GM23248 (cell line): ENCODE data around the gene SEZ6.

Source experiments
- EZH2 ChIP-seq: fragments of 200-600 bp; sonication (generic); IDR thresholded peaks from 2 replicates; pipeline ENCODE4 v1.6.1; 2018; ENCODE audit warnings: antibody characterized with exemption, mild to moderate bottlenecking; ENCODE audit not compliant: insufficient read depth, poor library complexity, severe bottlenecking
- EZH2phosphoT487 ChIP-seq: fragments of 200-600 bp; sonication (generic); IDR thresholded peaks from 2 replicates; pipeline ENCODE4 v1.6.1; 2018; ENCODE audit warnings: antibody characterized with exemption, moderate library complexity, mild to moderate bottlenecking, low read depth; ENCODE audit not compliant: insufficient read depth

GRCh38 chr17:28993645-28994426, 12.0 kb downstream of the SEZ6 start:
- no peak for TF ChIP-seq EZH2
- TF ChIP-seq EZH2phosphoT487: no peak
